Neuronal stem cell (in vitro differentiated cells): Measurements from ENCODE around the gene DOLPP1.
A peak's percentile ranks its signal among the peaks of the same experiment; 100 is the strongest.

Experiments
- DNase-seq: peaks from one replicate; pipeline ENCODE4 v3.0.0-alpha.2; 2013; ENCODE audit warnings: low spot score
- H2AFZ ChIP-seq: one replicate; pipeline ENCODE4 v1.6.1; 2013; ENCODE audit warnings: mild to moderate bottlenecking, low read length, inconsistent platforms
- H2AK5ac ChIP-seq: 2 replicates; pipeline ENCODE4 v1.6.1; 2013; ENCODE audit warnings: low read depth, mild to moderate bottlenecking, inconsistent platforms, low read length, moderate library complexity, mixed read lengths
- H2BK120ac ChIP-seq: 2 replicates; pipeline ENCODE4 v1.6.1; 2013; ENCODE audit warnings: low read depth, mild to moderate bottlenecking, inconsistent platforms, low read length, moderate library complexity, mixed read lengths
- H2BK12ac ChIP-seq: one replicate; pipeline ENCODE4 v1.6.1; 2013; ENCODE audit warnings: low read length, inconsistent platforms
- H2BK15ac ChIP-seq: 2 replicates; pipeline ENCODE4 v1.6.1; 2013; ENCODE audit warnings: mild to moderate bottlenecking, low read length, inconsistent platforms, mixed read lengths
- H2BK5ac ChIP-seq: one replicate; pipeline ENCODE4 v1.6.1; 2013; ENCODE audit warnings: inconsistent platforms, mild to moderate bottlenecking, low read length, moderate library complexity
- H3K14ac ChIP-seq: one replicate; pipeline ENCODE4 v1.6.1; 2013; ENCODE audit warnings: low read length, inconsistent platforms
- H3K18ac ChIP-seq: 2 replicates; pipeline ENCODE4 v1.6.1; 2013; ENCODE audit warnings: low read length, inconsistent platforms
- H3K23ac ChIP-seq: 2 replicates; pipeline ENCODE4 v1.6.1; 2013; ENCODE audit warnings: low read depth, mild to moderate bottlenecking, mixed read lengths, low read length, inconsistent platforms; ENCODE audit not compliant: poor library complexity
- H3K27ac ChIP-seq: replicated peaks from 3 replicates; pipeline ENCODE4 v1.5.1; 2013; ENCODE audit warnings: low read length, inconsistent platforms
- H3K27me3 ChIP-seq, 3 experiments: 2 replicates each; pipeline ENCODE4 v1.6.1; 2013; ENCODE audit warnings: low read length in 3 of 3, mild to moderate bottlenecking in 2 of 3, inconsistent platforms in 1 of 3, low read depth in 1 of 3, mixed read lengths in 1 of 3, moderate library complexity in 1 of 3; ENCODE audit not compliant: control insufficient read depth in 3 of 3, insufficient read depth in 3 of 3
- H3K36me3 ChIP-seq, 2 donors: replicated peaks in 1 of 2; 2 replicates each; pipeline ENCODE4 v1.6.1; 2013; ENCODE audit warnings: low read length in 2 of 2; ENCODE audit not compliant: control insufficient read depth in 2 of 2, insufficient read depth in 2 of 2
- H3K4ac ChIP-seq: 2 replicates; pipeline ENCODE4 v1.6.1; 2013; ENCODE audit warnings: inconsistent platforms, mild to moderate bottlenecking, low read length, moderate library complexity
- H3K4me1 ChIP-seq, 2 donors: 1 replicate in 1 of 2; 2 replicates in 1 of 2; pipeline ENCODE4 v1.6.1; 2013; ENCODE audit warnings: low read length in 2 of 2, low read depth in 1 of 2; ENCODE audit not compliant: control insufficient read depth in 2 of 2, insufficient read depth in 1 of 2
- H3K4me2 ChIP-seq: one replicate; pipeline ENCODE4 v1.6.1; 2013; ENCODE audit warnings: mild to moderate bottlenecking, low read length, inconsistent platforms; ENCODE audit not compliant: insufficient read depth, poor library complexity, severe bottlenecking
- H3K4me3 ChIP-seq, 2 donors: 2 replicates each; pipeline ENCODE4 v1.5.1; 2013; ENCODE audit warnings: low read length in 2 of 2, mild to moderate bottlenecking in 2 of 2, inconsistent platforms in 1 of 2, moderate library complexity in 1 of 2
- H3K79me1 ChIP-seq: one replicate; pipeline ENCODE4 v1.6.1; 2013; ENCODE audit warnings: low read depth, mild to moderate bottlenecking, inconsistent platforms, low read length, moderate library complexity
- H3K9ac ChIP-seq: one replicate; pipeline ENCODE4 v1.6.1; 2013; ENCODE audit warnings: mild to moderate bottlenecking, low read depth, low read length, inconsistent platforms; ENCODE audit not compliant: poor library complexity
- H3K9me3 ChIP-seq, 2 donors: replicated peaks in 1 of 2; 2 replicates each; pipeline versions ENCODE3 to v1.6.1; 2013; ENCODE audit warnings: low read length in 2 of 2, mild to moderate bottlenecking in 2 of 2, inconsistent platforms in 1 of 2, low read depth in 1 of 2, mixed read lengths in 1 of 2, moderate library complexity in 1 of 2; ENCODE audit not compliant: control insufficient read depth in 2 of 2, insufficient read depth in 1 of 2
- H4K8ac ChIP-seq: one replicate; pipeline ENCODE4 v1.6.1; 2013; ENCODE audit warnings: low read depth, mild to moderate bottlenecking, inconsistent platforms, low read length, moderate library complexity
- H4K91ac ChIP-seq: one replicate; pipeline ENCODE4 v1.6.1; 2013; ENCODE audit warnings: low read length, low read depth, mild to moderate bottlenecking, inconsistent platforms; ENCODE audit not compliant: poor library complexity
- WGBS, 2 donors: extraction: QIAGEN DNeasy Blood & Tissue Kit; methylation state at CpG; one replicate each; pipeline ENCODE4 v1.1.7; 2013; ENCODE audit warnings: missing lambda C conversion rate in 2 of 2, mixed read lengths in 1 of 2; ENCODE audit not compliant: insufficient read length in 2 of 2, insufficient replicate concordance in 1 of 2; ENCODE audit errors: extremely low coverage in 2 of 2; 5-methylcytosine and 5-hydroxymethylcytosine counted together

Gene DOLPP1

DNA sequence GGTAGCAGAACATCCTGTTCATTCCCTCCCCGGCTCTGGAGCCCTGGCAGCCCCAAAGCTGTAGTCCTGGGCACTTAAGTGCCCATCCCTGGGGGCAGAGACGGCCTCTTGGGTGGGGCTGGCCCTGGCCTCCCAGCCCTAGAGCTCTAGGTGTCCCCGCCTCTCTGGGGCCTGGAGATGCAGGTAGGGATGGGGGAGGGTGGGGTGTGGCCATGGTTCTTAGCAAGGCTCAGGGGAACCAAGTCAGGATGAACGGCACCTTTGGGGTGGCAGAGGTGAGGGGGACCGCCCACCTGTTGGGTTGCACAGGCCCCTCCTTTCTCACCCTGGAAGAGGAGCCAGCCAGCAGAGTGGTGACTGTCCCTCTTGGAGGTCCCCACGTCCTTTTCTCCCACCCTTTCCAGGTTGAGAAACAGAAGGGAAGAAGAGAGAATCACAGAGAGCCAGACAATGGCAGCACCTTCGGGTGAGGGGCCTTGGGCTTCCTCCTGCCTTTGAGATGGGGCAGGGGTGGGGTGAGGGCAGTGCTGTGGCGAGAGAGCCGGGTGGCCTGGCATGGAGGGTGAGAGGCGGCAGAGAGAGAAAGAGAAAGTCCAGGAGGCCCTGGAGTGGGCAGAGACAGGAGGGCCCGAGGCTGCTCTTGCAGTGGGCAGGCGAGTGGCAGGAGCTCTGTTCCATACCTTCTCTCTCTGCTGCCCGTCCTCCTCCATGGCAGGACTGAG, 27.3 kb downstream of the DOLPP1 start:
- Histone ChIP-seq H3K4me3 (no peak overlapping the region), H3K4ac (no peak overlapping the region), H2AK5ac (peak overlapping the region; percentile 75), H3K4me2 (no peak overlapping the region), H3K27ac (no peak overlapping the region), H3K36me3 (peaks cover 0 to 11% of the 10 kb centered on the region in 2 donors), H3K18ac (peak overlapping the region; percentile 71), H3K4me1 (peaks cover 5 to 10% of the 10 kb centered on the region in 2 donors), H4K8ac (no peak overlapping the region), H2BK12ac (peak overlapping the region; percentile 10), H2BK15ac (peak overlapping the region; percentile 67), H3K14ac (no peak overlapping the region), H3K9ac (peak overlapping the region; percentile 21), H3K79me1 (no peaks in the 10 kb centered on the region), H2BK5ac (peak overlapping the region; percentile 53), H2AFZ (no peak overlapping the region), H3K9me3 (no peaks in the 10 kb centered on the region), H2BK120ac (no peak overlapping the region), H3K27me3 (peaks cover 0 to 15% (median 0%) of the 10 kb centered on the region in 3 experiments), H4K91ac (peak overlapping the region; percentile 53), H3K23ac (peak overlapping the region; percentile 55)
- no peak for DNase-seq
- WGBS, 2 donors: no CpG with 5 or more reads among the region's 13 CpGs

DNA sequence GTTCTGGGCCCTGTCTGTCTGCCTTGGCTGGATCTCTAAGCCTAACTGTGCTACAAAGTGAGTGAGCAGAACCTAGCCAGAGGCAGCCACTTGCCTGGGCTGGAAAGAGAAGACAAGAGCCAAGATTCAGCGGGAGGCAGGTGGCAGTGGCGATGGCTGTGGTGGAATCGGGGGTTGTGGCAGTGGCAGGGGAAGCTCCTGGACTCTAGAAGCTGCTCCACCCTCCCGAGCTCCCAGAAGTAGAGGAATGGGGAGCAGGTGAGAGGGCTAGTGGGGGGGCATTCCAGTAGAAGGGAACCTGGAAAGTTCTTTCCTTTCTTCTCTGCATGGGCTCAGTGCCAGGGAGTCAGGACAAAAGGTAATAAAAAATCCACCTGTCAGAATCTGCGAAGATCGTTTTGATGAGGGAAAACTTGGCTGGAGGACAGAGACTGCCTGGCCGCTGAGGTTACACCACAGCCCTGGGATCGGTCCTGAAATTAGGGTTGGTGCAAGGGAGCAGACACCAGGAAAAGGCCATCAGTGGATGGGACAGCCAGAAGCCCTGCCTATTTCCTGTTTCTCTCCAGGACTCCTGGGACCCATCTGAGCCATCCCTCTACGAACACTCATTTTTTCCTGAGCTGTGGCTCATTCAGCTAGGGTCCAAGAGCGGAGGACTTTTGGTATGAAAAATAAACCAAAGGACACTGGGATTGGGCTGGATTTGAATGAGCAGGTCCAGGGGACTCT, 28.1 kb downstream of the DOLPP1 start:
- no peak for DNase-seq
- no peak overlapping the region for H3K4me2 ChIP-seq
- H3K36me3 ChIP-seq: peaks cover 0 to 11% of the 10 kb centered on the region in 2 donors
- H3K18ac ChIP-seq: no peak overlapping the region
- no peak overlapping the region for H2AFZ ChIP-seq
- no peak overlapping the region for H2BK120ac ChIP-seq
- H3K4me3 ChIP-seq: peak overlapping the region in 1 of 2 donors; percentile 1
- H3K4me1 ChIP-seq: peaks cover 5 to 10% of the 10 kb centered on the region in 2 donors
- H4K91ac ChIP-seq: peak overlapping the region; percentile 53
- peaks cover 0 to 15% (median 0%) of the 10 kb centered on the region in 3 experiments for H3K27me3 ChIP-seq
- H2BK5ac ChIP-seq: no peak overlapping the region
- H3K14ac ChIP-seq: no peak overlapping the region
- H2BK15ac ChIP-seq: peak overlapping the region; percentile 15
- WGBS, 2 donors: no CpG with 5 or more reads among the region's 10 CpGs
- no peak overlapping the region for H2AK5ac ChIP-seq
- peak overlapping the region; percentile 21 for H3K9ac ChIP-seq
- no peak overlapping the region for H3K4ac ChIP-seq
- no peak overlapping the region for H3K23ac ChIP-seq
- no peaks in the 10 kb centered on the region for H3K9me3 ChIP-seq
- H3K27ac ChIP-seq: no peak overlapping the region
- no peak overlapping the region for H4K8ac ChIP-seq
- H3K79me1 ChIP-seq: no peaks in the 10 kb centered on the region
- peak overlapping the region; percentile 10 for H2BK12ac ChIP-seq

DNA sequence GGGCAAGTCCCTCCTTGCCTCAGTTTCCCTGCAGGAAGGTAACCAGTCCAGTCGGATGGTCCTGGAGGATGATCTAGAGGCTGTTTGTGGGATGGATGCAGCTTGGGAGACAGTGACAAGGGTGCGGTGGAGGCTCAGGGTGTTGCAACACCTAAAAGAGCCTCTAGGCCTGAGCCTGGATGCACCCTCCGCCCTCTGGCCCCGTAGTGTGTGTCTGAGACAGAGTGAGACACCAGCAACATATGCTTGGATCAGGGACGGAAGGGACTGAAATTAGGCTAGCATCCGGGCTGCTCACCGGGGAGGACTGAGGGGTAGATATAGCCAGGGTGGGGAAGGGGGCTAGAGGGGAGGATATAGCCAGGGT, 28.6 kb downstream of the DOLPP1 start:
- Histone ChIP-seq H3K14ac (no peak overlapping the region), H3K4ac (no peak overlapping the region), H2BK120ac (no peak overlapping the region), H3K23ac (no peak overlapping the region), H3K36me3 (peaks cover 0 to 11% of the 10 kb centered on the region in 2 donors), H3K9me3 (no peaks in the 10 kb centered on the region), H4K8ac (no peak overlapping the region), H2AFZ (no peak overlapping the region), H2BK12ac (no peak overlapping the region), H3K9ac (no peak overlapping the region), H2AK5ac (no peak overlapping the region), H3K79me1 (no peaks in the 10 kb centered on the region), H3K27ac (no peak overlapping the region), H3K27me3 (peaks cover 0 to 15% (median 0%) of the 10 kb centered on the region in 3 experiments), H2BK5ac (no peak overlapping the region), H3K4me1 (peaks cover 5 to 10% of the 10 kb centered on the region in 2 donors), H3K18ac (no peak overlapping the region), H4K91ac (no peak overlapping the region), H2BK15ac (no peak overlapping the region), H3K4me2 (peak overlapping the region; percentile 91), H3K4me3 (peak overlapping the region in 1 of 2 donors; percentile 72)
- WGBS, 2 donors: no CpG with 5 or more reads among the region's 7 CpGs
- DNase-seq: no peak
